IMR-90 (cell line): ENCODE results near the gene RPL31. TPM values are rescaled to one million over a fixed set of nuclear protein-coding genes. Genes with fewer than 3 reads are reported as not detected.

Experiments
- ATAC-seq: fragments of 200-7000 bp; cut with Tn5 transposase; 2 replicates; pipeline ENCODE4 v1.9.1; 2020; ENCODE audit warnings: low read depth, mild to moderate bottlenecking, moderate library complexity
- BruUV-seq: library from RNA; stranded (reverse); fragments of 400-500 nt; replicated peaks from 2 replicates; lab custom pipeline; 2021; lab: Mats Ljungman, UMichigan
- CTCF ChIA-PET: fragments of 300-600 bp; formaldehyde crosslinking; extraction: SDS; loops from one replicate; lab custom pipeline; 2021; ENCODE audit warnings: antibody characterized with exemption; lab: Yijun Ruan, JAX
- POLR2A ChIA-PET: fragments of 300-600 bp; sonication (Branson Sonifier 250); formaldehyde crosslinking; loops from one replicate; lab custom pipeline; 2022; ENCODE audit warnings: antibody characterized with exemption; ENCODE audit not compliant: unreplicated experiment; lab: Charles Lee
- DNase-seq: peaks from one replicate; pipeline ENCODE4 v3.0.0; 2013
- H2AFZ ChIP-seq: replicated peaks from 2 replicates; pipeline ENCODE3; 2013; ENCODE audit warnings: low read length, mild to moderate bottlenecking; ENCODE audit not compliant: poor library complexity
- H2AK5ac ChIP-seq: 2 replicates; pipeline ENCODE4 v1.6.1; 2013; ENCODE audit warnings: low read depth, low read length, inconsistent platforms
- H2AK9ac ChIP-seq: replicated peaks from 2 replicates; pipeline ENCODE3; 2013; ENCODE audit warnings: mild to moderate bottlenecking, low read depth, low read length, moderate library complexity; ENCODE audit not compliant: poor library complexity
- H2BK120ac ChIP-seq: 2 replicates; pipeline ENCODE4 v1.6.1; 2013; ENCODE audit warnings: low read depth, low read length, inconsistent platforms
- H2BK15ac ChIP-seq: 3 replicates; pipeline ENCODE4 v1.6.1; 2013; ENCODE audit warnings: low read depth, low read length, inconsistent platforms
- H2BK20ac ChIP-seq: 2 replicates; pipeline ENCODE4 v1.6.1; 2013; ENCODE audit warnings: low read depth, mild to moderate bottlenecking, inconsistent platforms, low read length, moderate library complexity
- H2BK5ac ChIP-seq: 2 replicates; pipeline ENCODE4 v1.6.1; 2013; ENCODE audit warnings: mild to moderate bottlenecking, low read depth, low read length, inconsistent platforms; ENCODE audit not compliant: poor library complexity, severe bottlenecking
- H3K14ac ChIP-seq: replicated peaks from 2 replicates; pipeline ENCODE4 v1.6.1; 2013; ENCODE audit warnings: low read depth, low read length, inconsistent platforms
- H3K18ac ChIP-seq: 2 replicates; pipeline ENCODE4 v1.6.1; 2013; ENCODE audit warnings: low read depth, low read length, control low read depth
- H3K23ac ChIP-seq: 2 replicates; pipeline ENCODE4 v1.6.1; 2013; ENCODE audit warnings: low read depth, low read length, inconsistent platforms
- H3K27ac ChIP-seq: 2 replicates; pipeline ENCODE4 v1.5.1; 2013; ENCODE audit warnings: mild to moderate bottlenecking, control low read depth, low read length; ENCODE audit not compliant: insufficient read depth
- H3K27me3 ChIP-seq: 2 replicates; pipeline ENCODE4 v1.6.1; 2013; ENCODE audit warnings: low read length; ENCODE audit not compliant: control insufficient read depth, insufficient read depth
- H3K36me3 ChIP-seq: 2 replicates; pipeline ENCODE4 v1.6.1; 2013; ENCODE audit warnings: low read length, mixed read lengths; ENCODE audit not compliant: control insufficient read depth, insufficient read depth
- H3K4ac ChIP-seq: 2 replicates; pipeline ENCODE4 v1.6.1; 2013; ENCODE audit warnings: low read depth, low read length, inconsistent platforms
- H3K4me1 ChIP-seq: 2 replicates; pipeline ENCODE4 v1.6.1; 2013; ENCODE audit warnings: low read length, mixed read lengths; ENCODE audit not compliant: control insufficient read depth, insufficient read depth
- H3K4me2 ChIP-seq: 2 replicates; pipeline ENCODE4 v1.6.1; 2013; ENCODE audit warnings: low read depth, mild to moderate bottlenecking, control low read depth, low read length, moderate library complexity
- H3K4me3 ChIP-seq: 2 replicates; pipeline ENCODE4 v1.5.1; 2013; ENCODE audit warnings: low read depth, mild to moderate bottlenecking, control low read depth, low read length, moderate library complexity; ENCODE audit not compliant: insufficient read depth
- H3K56ac ChIP-seq: 2 replicates; pipeline ENCODE4 v1.6.1; 2013; ENCODE audit warnings: low read length, inconsistent platforms; ENCODE audit not compliant: insufficient read depth; ENCODE audit errors: extremely low read depth
- H3K79me1 ChIP-seq, 2 experiments: 2 replicates each; pipeline ENCODE4 v1.6.1; 2013; ENCODE audit warnings: low read length in 2 of 2, inconsistent platforms in 1 of 2, low read depth in 1 of 2
- H3K9ac ChIP-seq: 2 replicates; pipeline ENCODE4 v1.6.1; 2013; ENCODE audit warnings: low read depth, low read length, control low read depth
- H3K9me1 ChIP-seq: 2 replicates; pipeline ENCODE4 v1.6.1; 2013; ENCODE audit warnings: low read length, inconsistent platforms; ENCODE audit not compliant: insufficient read depth
- H3K9me3 ChIP-seq: 2 replicates; pipeline ENCODE4 v1.6.1; 2013; ENCODE audit warnings: low read length; ENCODE audit not compliant: control insufficient read depth, insufficient read depth
- H4K20me1 ChIP-seq: 2 replicates; pipeline ENCODE4 v1.6.1; 2013; ENCODE audit warnings: low read length, inconsistent platforms; ENCODE audit not compliant: insufficient read depth
- H4K5ac ChIP-seq: 2 replicates; pipeline ENCODE4 v1.6.1; 2013; ENCODE audit warnings: mild to moderate bottlenecking, low read depth, low read length, control low read depth
- H4K8ac ChIP-seq, 2 experiments: 2 replicates each; pipeline ENCODE4 v1.6.1; 2013; ENCODE audit warnings: low read depth in 2 of 2, low read length in 2 of 2, control low read depth in 1 of 2, inconsistent platforms in 1 of 2
- H4K91ac ChIP-seq: 2 replicates; pipeline ENCODE4 v1.6.1; 2013; ENCODE audit warnings: low read depth, low read length, inconsistent platforms; ENCODE audit not compliant: insufficient read depth
- CEBPB ChIP-seq: IDR thresholded peaks from 2 replicates; pipeline ENCODE4 v1.6.1; 2012; ENCODE audit warnings: low read depth, low read length, improper control_type of control experiment
- CHD1 ChIP-seq: IDR thresholded peaks from 2 replicates; pipeline ENCODE4 v1.6.1; 2012; ENCODE audit warnings: low read depth, low read length, improper control_type of control experiment
- CTCF ChIP-seq: conservative IDR thresholded peaks from 2 replicates; pipeline ENCODE4 v1.5.1; 2012; ENCODE audit warnings: mild to moderate bottlenecking, low read depth, low read length, improper control_type of control experiment
- FOS ChIP-seq: fragments of 150-350 bp; IDR thresholded peaks from 2 replicates; pipeline ENCODE4 v1.6.1; 2016; ENCODE audit warnings: low read depth, low read length
- MAFK ChIP-seq: IDR thresholded peaks from 2 replicates; pipeline ENCODE4 v1.6.1; 2012; ENCODE audit warnings: low read depth, low read length, improper control_type of control experiment
- MAZ ChIP-seq: IDR thresholded peaks from 2 replicates; pipeline ENCODE4 v1.6.1; 2012; ENCODE audit warnings: low read depth, mild to moderate bottlenecking, low read length, improper control_type of control experiment, moderate library complexity, borderline replicate concordance
- MXI1 ChIP-seq: IDR thresholded peaks from 2 replicates; pipeline ENCODE4 v1.6.1; 2012; ENCODE audit warnings: low read depth, mild to moderate bottlenecking, low read length, moderate library complexity, borderline replicate concordance
- POLR2A ChIP-seq: IDR thresholded peaks from 2 replicates; pipeline ENCODE4 v1.6.1; 2012; ENCODE audit warnings: mild to moderate bottlenecking, low read depth, low read length
- RCOR1 ChIP-seq: IDR thresholded peaks from 2 replicates; pipeline ENCODE4 v1.6.1; 2012; ENCODE audit warnings: mild to moderate bottlenecking, low read length, improper control_type of control experiment; ENCODE audit not compliant: insufficient replicate concordance
- RFX5 ChIP-seq: IDR thresholded peaks from 2 replicates; pipeline ENCODE4 v1.8.0; 2012; ENCODE audit warnings: low read depth, mild to moderate bottlenecking, low read length, moderate library complexity
- SMC3 ChIP-seq: fragments of 150-350 bp; IDR thresholded peaks from 2 replicates; pipeline ENCODE4 v1.6.1; 2016; ENCODE audit warnings: low read depth, mild to moderate bottlenecking, antibody characterized with exemption, low read length, moderate library complexity
- USF2 ChIP-seq: fragments of 150-350 bp; IDR thresholded peaks from 2 replicates; pipeline ENCODE4 v1.6.1; 2017; ENCODE audit warnings: mild to moderate bottlenecking, antibody characterized with exemption, low read length, low read depth
- WGBS, 2 experiments: methylation state at CpG; one replicate each; pipeline versions ENCODE4 v1.1.5 to v1.1.7; 2013; ENCODE audit warnings: missing lambda C conversion rate in 2 of 2; ENCODE audit not compliant: insufficient read length in 1 of 2; ENCODE audit errors: extremely low coverage in 2 of 2; 5-methylcytosine and 5-hydroxymethylcytosine counted together
- dilution Hi-C: fragments of 300-500 bp; cut with HindIII; formaldehyde crosslinking; loops from one replicate; pipeline ENCODE4 v1.14.3; 2018; ENCODE audit warnings: low sequenced_read_pairs; ENCODE audit not compliant: unreplicated experiment
- in situ Hi-C: fragments of 300-500 bp; cut with MboI; formaldehyde crosslinking; loops from 3 replicates; pipeline ENCODE4 v1.14.3; 2019; ENCODE audit warnings: low sequenced_read_pairs, inconsistent platforms, mixed read lengths
- intact Hi-C: fragments of 100-400 bp; cut with micrococcal nuclease; formaldehyde crosslinking; loops from 2 replicates; pipeline ENCODE4 v1.10.0; 2022
- polyA plus RNA-seq, 3 experiments: library from polyadenylated mRNA; depleted of rRNA; stranded (reverse); fragments of >200 nt; gene quantifications; 2 replicates each; pipeline ENCODE4 v1.2.3, GENCODE V29; 2012; ENCODE audit warnings: low replicate concordance in 1 of 3
- total RNA-seq: library from RNA; depleted of rRNA; stranded (reverse); fragments of >200 nt; gene quantifications from 2 replicates; pipeline ENCODE4 v1.2.3, GENCODE V29; 2012

Gene RPL31
- total and polyA plus RNA-seq, 2 of the 4 experiments (the other 2 are of a cell fraction): 358 to 2,908 TPM

DNA sequence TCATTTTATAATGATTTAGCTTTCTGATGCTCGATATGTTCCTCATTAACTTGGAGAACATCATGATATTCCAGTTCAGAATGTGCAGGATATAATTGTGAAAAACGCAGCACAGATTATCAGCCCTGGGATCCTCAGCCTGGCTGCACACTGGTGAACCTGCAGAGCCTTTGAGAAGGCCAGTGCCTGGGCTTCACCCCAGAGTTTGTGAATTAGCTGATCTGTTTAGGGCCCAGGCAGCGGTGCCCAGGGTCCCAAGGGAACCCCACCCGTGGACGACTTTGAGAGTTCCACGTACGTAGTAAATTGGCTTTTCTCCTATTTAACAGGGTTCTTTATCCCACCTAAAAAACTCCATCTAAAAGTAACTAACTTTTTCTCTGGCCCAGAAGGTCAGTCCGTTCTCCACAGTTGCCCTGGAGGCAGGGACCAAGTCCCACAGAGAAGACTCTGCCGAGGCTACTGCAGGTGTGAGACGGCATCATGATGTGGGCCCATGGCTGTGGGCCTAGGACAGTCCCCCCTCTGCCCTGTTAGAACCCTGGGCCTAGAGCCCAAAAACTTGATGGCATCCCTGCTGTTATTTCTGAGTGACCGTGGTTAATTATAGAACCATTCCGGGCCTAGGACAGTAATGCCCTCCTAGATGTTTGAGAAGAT lies 39.6 kb upstream of the RPL31 start:
- no peak overlapping the region for H3K4ac ChIP-seq
- 0 out of 2 replicates have a peak overlapping the region, but pooled peaks have one; percentile 26 for H2BK120ac ChIP-seq
- in situ Hi-C loops: no loop called here
- dilution Hi-C loops: no loop called here
- peaks cover 11% of the 10 kb centered on the region for H3K4me1 ChIP-seq
- H2BK15ac ChIP-seq: no peak overlapping the region
- no peak for DNase-seq
- no peak overlapping the region for H3K4me2 ChIP-seq
- H2BK5ac ChIP-seq: no peak overlapping the region
- H3K27ac ChIP-seq: no peak overlapping the region
- TF ChIP-seq CTCF: no peak
- no peak for TF ChIP-seq FOS
- no peak for TF ChIP-seq RFX5
- no peak for TF ChIP-seq SMC3
- no peak for TF ChIP-seq CEBPB
- no peak for TF ChIP-seq MXI1
- TF ChIP-seq RCOR1: no peak
- no peak for TF ChIP-seq POLR2A
- no peak for TF ChIP-seq CHD1
- TF ChIP-seq USF2: no peak
- no peak for TF ChIP-seq MAZ
- TF ChIP-seq MAFK: no peak
- H2AK5ac ChIP-seq: no peak overlapping the region
- ChIA-PET CTCF (no interaction called here), POLR2A (no interaction called here)
- H2AK9ac ChIP-seq: no peak overlapping the region
- H2BK20ac ChIP-seq: no peak overlapping the region
- H3K23ac ChIP-seq: no peak overlapping the region
- 0 out of 2 replicates have a peak, but pooled peaks cover 4% of the 10 kb centered on the region for H3K36me3 ChIP-seq
- no peaks in the 10 kb centered on the region for H3K27me3 ChIP-seq
- no peak overlapping the region for H4K5ac ChIP-seq
- H4K91ac ChIP-seq: no peak overlapping the region
- peaks cover 17% of the 10 kb centered on the region for H3K9me1 ChIP-seq
- no peak overlapping the region for H4K8ac ChIP-seq
- no peak overlapping the region for H3K18ac ChIP-seq
- BruUV-seq: no TSS peak
- no peak for ATAC-seq
- no peak overlapping the region for H3K14ac ChIP-seq
- H4K20me1 ChIP-seq: no peaks in the 10 kb centered on the region
- no peaks in the 10 kb centered on the region; a peak in 1 of 4 replicates for H3K79me1 ChIP-seq
- H3K9me3 ChIP-seq: peaks cover 2% of the 10 kb centered on the region; the same call in 1 of the 2 replicates
- H3K9ac ChIP-seq: no peak overlapping the region
- 93% methylated on average over 4 of the region's 12 CpGs; no CpG with 5 or more reads in 1 of the 2 experiments for WGBS, 2 experiments
- no peak overlapping the region for H3K4me3 ChIP-seq
- H2AFZ ChIP-seq: no peak overlapping the region
- intact Hi-C loops: no loop called here
- no peak overlapping the region for H3K56ac ChIP-seq
